Fibroblast of skin of back (primary cell): Measurements from ENCODE around the gene RPS6KA5. TPM values are rescaled to one million over a fixed set of nuclear protein-coding genes. Genes with fewer than 3 reads are reported as not detected.
"Not testable (repeated sequence)": the region's sequence is repeated elsewhere in the genome, so short reads cannot be mapped to it uniquely, and the experiment has no call there.

Source experiments
- DNase-seq: peaks from one replicate; pipeline ENCODE4 v3.0.0-alpha.2; 2013
- polyA plus RNA-seq, 2 experiments: library from polyadenylated mRNA; unstranded; fragments of 120-200 nt; gene quantifications; one replicate each; pipeline ENCODE4 v1.2.1, GENCODE V29; 2013; ENCODE audit not compliant: insufficient read length in 2 of 2

RPS6KA5 gene
- 0.45 TPM for polyA plus RNA-seq (2013, experiment 1 of 2; ENCODE audit: insufficient read length)
- polyA plus RNA-seq (2013, experiment 2 of 2; ENCODE audit: insufficient read length) = 0.42 TPM

GRCh38 chr14:91060351-91061055, at the start of gene RPS6KA5:
Gene RPS6KA5 (minus strand): TSS chr14:91060641. CDS start chr14:91060434, 207 bp downstream.
- DNase-seq = peak; percentile 100

- peak; percentile 78 for DNase-seq
Observed at GRCh38 chr14:91108941-91109611, 48.6 kb upstream of the RPS6KA5 start.

GRCh38 chr14:91103116-91103515, 42.7 kb upstream of the RPS6KA5 start:
- no peak for DNase-seq

- DNase-seq = no peak
Observed at GRCh38 chr14:91100102-91100501, 39.7 kb upstream of the RPS6KA5 start.

GRCh38 chr14:91098591-91098990, 38.1 kb upstream of the RPS6KA5 start:
- DNase-seq = no peak

GRCh38 chr14:91097657-91098056, 37.2 kb upstream of the RPS6KA5 start:
- not testable (repeated sequence) for DNase-seq

GRCh38 chr14:91095178-91095577, 34.7 kb upstream of the RPS6KA5 start:
- DNase-seq = no peak

- no peak for DNase-seq
Observed at GRCh38 chr14:91094772-91095171, 34.3 kb upstream of the RPS6KA5 start.

GRCh38 chr14:91093743-91094472, 33.5 kb upstream of the RPS6KA5 start:
- DNase-seq = not testable (repeated sequence)

GRCh38 chr14:91092073-91092472, 31.6 kb upstream of the RPS6KA5 start:
- no peak for DNase-seq

- no peak for DNase-seq
Observed at GRCh38 chr14:91090743-91091142, 30.3 kb upstream of the RPS6KA5 start.

GRCh38 chr14:91089958-91090535, 29.6 kb upstream of the RPS6KA5 start:
- no peak for DNase-seq

GRCh38 chr14:91088585-91089235, 28.3 kb upstream of the RPS6KA5 start:
- DNase-seq = no peak

- DNase-seq = not testable (repeated sequence)
Observed at GRCh38 chr14:91087470-91087869, 27.0 kb upstream of the RPS6KA5 start.

- DNase-seq = no peak
Observed at GRCh38 chr14:91084516-91084915, 24.1 kb upstream of the RPS6KA5 start.

- DNase-seq = no peak
Observed at GRCh38 chr14:91082282-91082681, 21.8 kb upstream of the RPS6KA5 start.

- no peak for DNase-seq
Observed at GRCh38 chr14:91080071-91080470, 19.6 kb upstream of the RPS6KA5 start.

GRCh38 chr14:91078095-91078737, 17.8 kb upstream of the RPS6KA5 start:
- DNase-seq = no peak

GRCh38 chr14:91075553-91075952, 15.1 kb upstream of the RPS6KA5 start:
- no peak for DNase-seq

GRCh38 chr14:91070572-91070971, 10.1 kb upstream of the RPS6KA5 start:
- no peak for DNase-seq

- DNase-seq = no peak
Observed at GRCh38 chr14:91068642-91069041, 8.2 kb upstream of the RPS6KA5 start.

- DNase-seq = no peak
Observed at GRCh38 chr14:91067186-91067585, 6.7 kb upstream of the RPS6KA5 start.
